Measurements from ENCODE around the gene COBL.

The COBL gene

DNA sequence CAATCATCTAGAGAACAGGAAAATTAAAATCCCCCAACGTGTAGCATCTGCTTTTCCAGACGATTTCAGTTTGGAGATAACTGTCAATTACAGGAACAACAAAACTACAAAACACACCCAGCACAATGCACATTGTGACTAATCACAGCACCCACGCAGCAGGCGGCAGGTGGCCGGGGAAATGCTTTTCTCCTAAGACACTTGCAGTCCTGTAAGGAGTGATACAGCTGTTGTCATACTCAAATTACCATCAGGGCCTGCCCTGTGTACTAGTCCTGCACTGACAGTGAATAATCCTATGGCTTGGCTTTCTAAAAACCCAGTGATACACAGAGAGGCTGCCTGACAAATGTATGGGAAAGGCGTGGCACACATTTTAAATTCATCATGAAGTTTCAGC, 37.8 kb downstream of the COBL start:
- no peak for TF ChIP-seq CTCF (IDR thresholded peaks at IDR 0.05)

DNA sequence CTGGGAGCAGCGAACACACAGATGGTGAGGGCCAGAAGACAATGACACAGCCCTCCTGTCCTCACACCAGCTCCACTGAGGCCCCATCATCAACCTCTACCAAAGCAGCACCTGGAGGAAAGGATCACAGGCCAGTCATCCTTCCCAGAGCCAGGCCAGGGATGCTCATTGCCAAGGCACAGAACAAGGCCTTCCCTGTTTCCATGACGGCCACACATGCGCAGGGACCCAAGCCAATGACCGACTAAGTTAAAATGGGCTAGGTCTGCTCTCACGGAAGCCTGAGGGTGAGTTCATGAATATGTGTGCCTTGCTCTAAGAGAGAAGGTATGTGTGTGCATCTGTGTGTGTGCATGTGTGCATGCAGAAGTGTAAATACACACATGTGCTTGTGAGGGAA, 39.6 kb downstream of the COBL start:
- TF ChIP-seq CTCF (IDR thresholded peaks at IDR 0.05), result no peak

DNA sequence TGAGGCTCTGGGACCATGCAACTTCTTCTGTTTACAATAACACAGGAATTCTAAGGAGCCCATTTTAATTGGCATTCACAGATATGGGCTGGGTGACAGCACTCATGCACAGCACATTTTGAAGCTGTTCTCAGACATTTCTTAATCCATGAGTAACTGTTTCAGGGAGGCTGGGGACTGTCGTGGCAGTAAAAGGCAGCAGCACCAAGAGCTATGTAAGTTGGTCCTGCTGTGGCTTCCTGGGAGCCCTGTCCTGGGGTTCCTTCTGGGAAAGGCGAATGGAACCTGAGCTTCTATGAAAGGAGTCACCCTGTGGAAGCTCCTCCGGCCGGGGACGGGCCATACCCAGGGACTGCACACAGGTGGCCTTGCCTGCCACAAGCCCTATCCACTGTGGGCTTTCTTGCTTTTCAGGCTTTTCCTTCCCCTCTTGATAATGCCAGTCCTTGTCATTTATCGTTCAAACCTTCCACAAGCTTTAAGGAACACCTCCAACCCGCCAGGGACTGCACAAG, 40.5 kb downstream of the COBL start:
- TF ChIP-seq CTCF (IDR thresholded peaks at IDR 0.05), result no peak

GRCh38 chr7:51275532-51275931, 41.1 kb downstream of the COBL start:
- TF ChIP-seq CTCF (IDR thresholded peaks at IDR 0.05), result no peak

DNA sequence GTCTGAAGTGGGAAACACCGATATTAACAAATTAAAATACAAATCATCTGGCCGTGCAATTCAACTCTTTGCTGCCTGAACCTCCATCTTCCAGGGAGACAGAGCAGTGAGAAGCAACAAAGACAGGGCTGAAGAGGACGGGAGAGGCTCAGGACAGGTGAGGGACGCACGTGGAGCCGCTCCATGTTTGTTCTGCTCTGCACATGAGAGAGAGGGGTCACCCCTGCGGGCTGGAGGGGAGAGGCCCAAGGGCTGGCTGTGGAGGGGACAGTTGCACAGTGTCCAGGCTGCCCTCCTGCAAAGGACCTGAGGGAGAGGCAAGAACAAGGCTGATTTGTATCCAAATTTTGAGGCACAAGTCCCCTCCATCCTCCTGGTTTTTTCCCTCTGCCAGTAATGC, 41.7 kb downstream of the COBL start:
- TF ChIP-seq CTCF (IDR thresholded peaks at IDR 0.05), result no peak

- TF ChIP-seq CTCF (IDR thresholded peaks at IDR 0.05), result no peak
Measured at GRCh38 chr7:51274001-51274400, 42.6 kb downstream of the COBL start.

GRCh38 chr7:51273360-51273759, 43.2 kb downstream of the COBL start:
- TF ChIP-seq CTCF (IDR thresholded peaks at IDR 0.05), result no peak

DNA sequence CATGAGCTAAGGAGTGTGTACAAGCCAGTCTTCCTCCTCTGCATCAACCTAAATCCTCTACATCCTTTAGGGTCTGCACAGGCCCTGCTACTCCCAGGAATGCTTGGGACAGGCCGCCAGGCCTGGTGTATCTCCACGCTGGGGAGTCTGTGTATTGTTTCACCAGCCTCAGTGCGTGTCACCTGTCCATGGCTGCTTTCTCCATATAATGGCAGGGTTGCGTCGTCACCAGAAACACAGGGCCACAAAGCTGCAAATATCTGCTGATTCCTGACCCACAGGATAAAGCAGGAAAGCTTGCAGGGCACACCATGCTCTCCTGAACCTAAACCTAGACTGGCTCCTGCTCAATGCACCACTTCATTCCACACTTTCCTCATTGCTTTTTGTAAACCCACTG, 45.6 kb downstream of the COBL start:
- no peak for TF ChIP-seq CTCF (IDR thresholded peaks at IDR 0.05)

Data from LNCAP (cell line).